H1 (cell line): ENCODE data around the gene GATAD2B. TPM values are rescaled to one million over a fixed set of nuclear protein-coding genes. Genes with fewer than 3 reads are reported as not detected.
A peak's percentile ranks its signal among the peaks of the same experiment; 100 is the strongest.

Experiments
- CTCF ChIA-PET: fragments of 300-600 bp; sonication (Branson Sonifier 250); formaldehyde crosslinking; loops from one replicate; lab custom pipeline; 2021; ENCODE audit not compliant: partially characterized antibody; lab: Charles Lee
- POLR2A ChIA-PET: fragments of 300-600 bp; sonication (Branson Sonifier 250); formaldehyde crosslinking; loops from one replicate; lab custom pipeline; 2021; ENCODE audit warnings: inconsistent platforms; ENCODE audit not compliant: partially characterized antibody; lab: Charles Lee
- DNase-seq, 2 experiments: peaks; one replicate each; pipeline versions ENCODE4 v3.0.0 to v3.0.0-alpha.2; 2010 to 2022; ENCODE audit warnings: low spot score in 2 of 2, low read depth in 1 of 2, mixed read lengths in 1 of 2
- FAIRE-seq: peaks from 2 replicates; lab custom pipeline; 2011; peaks lifted over from hg19 to GRCh38; lab: Jason Lieb, UNC
- H2AFZ ChIP-seq: 2 replicates; pipeline ENCODE4 v1.8.1; 2012; ENCODE audit warnings: low read length, inconsistent platforms
- H2AK5ac ChIP-seq: 2 replicates; pipeline ENCODE4 v1.6.1; 2013; ENCODE audit warnings: low read depth, low read length
- H2BK120ac ChIP-seq: replicated peaks from 2 replicates; pipeline ENCODE3; 2013; ENCODE audit warnings: low read depth, low read length, inconsistent platforms
- H2BK12ac ChIP-seq: 2 replicates; pipeline ENCODE4 v1.6.1; 2013; ENCODE audit warnings: low read depth, low read length
- H2BK15ac ChIP-seq: 2 replicates; pipeline ENCODE4 v1.6.1; 2013; ENCODE audit warnings: low read length
- H2BK20ac ChIP-seq: 2 replicates; pipeline ENCODE4 v1.6.1; 2013; ENCODE audit warnings: low read length
- H2BK5ac ChIP-seq: 2 replicates; pipeline ENCODE4 v1.6.1; 2013; ENCODE audit warnings: low read depth, low read length
- H3K14ac ChIP-seq: 2 replicates; pipeline ENCODE4 v1.6.1; 2013; ENCODE audit warnings: inconsistent platforms; ENCODE audit not compliant: insufficient read length
- H3K18ac ChIP-seq: 2 replicates; pipeline ENCODE4 v1.6.1; 2013; ENCODE audit warnings: low read length; ENCODE audit errors: extremely low read depth
- H3K23ac ChIP-seq: 2 replicates; pipeline ENCODE4 v1.6.1; 2013; ENCODE audit warnings: inconsistent platforms; ENCODE audit not compliant: insufficient read length
- H3K23me2 ChIP-seq: 2 replicates; pipeline ENCODE4 v1.6.1; 2013; ENCODE audit warnings: low read depth, low read length
- H3K27ac ChIP-seq: 2 replicates; pipeline ENCODE4 v1.6.1; 2011; ENCODE audit warnings: low read depth, low read length, inconsistent platforms
- H3K27me3 ChIP-seq, 4 experiments: replicated peaks in 1 of 4; 1 replicate in 1 of 4; 2 replicates in 3 of 4; pipeline versions ENCODE4 v1.6.1 to v1.8.1; 2011 to 2013; ENCODE audit warnings: low read length in 3 of 4, mild to moderate bottlenecking in 3 of 4, inconsistent platforms in 2 of 4, mixed read lengths in 2 of 4, moderate library complexity in 1 of 4; ENCODE audit not compliant: control insufficient read depth in 3 of 4, insufficient read depth in 3 of 4; ENCODE audit errors: extremely low read depth in 1 of 4
- H3K36me3 ChIP-seq, 4 experiments: 2 replicates each; pipeline versions ENCODE4 v1.6.1 to v1.8.1; 2011 to 2013; ENCODE audit warnings: mild to moderate bottlenecking in 4 of 4, low read length in 3 of 4, moderate library complexity in 2 of 4, control low read depth in 1 of 4, inconsistent platforms in 1 of 4; ENCODE audit not compliant: insufficient read depth in 4 of 4, control insufficient read depth in 2 of 4
- H3K4ac ChIP-seq: replicated peaks from 2 replicates; pipeline ENCODE3; 2013; ENCODE audit warnings: low read length, low read depth, mixed read lengths, inconsistent platforms; ENCODE audit not compliant: insufficient read length
- H3K4me1 ChIP-seq, 4 experiments: replicated peaks in 1 of 4; 1 replicate in 1 of 4; 2 replicates in 3 of 4; pipeline versions ENCODE4 v1.6.1 to v1.8.1; 2011 to 2013; ENCODE audit warnings: low read length in 3 of 4, inconsistent platforms in 2 of 4, mixed read lengths in 1 of 4; ENCODE audit not compliant: insufficient read depth in 4 of 4, control insufficient read depth in 3 of 4
- H3K4me2 ChIP-seq, 2 experiments: 2 replicates each; pipeline versions ENCODE4 v1.6.1 to v1.8.1; 2011 to 2013; ENCODE audit warnings: low read depth in 2 of 2, low read length in 2 of 2, control low read depth in 1 of 2, inconsistent platforms in 1 of 2, mild to moderate bottlenecking in 1 of 2; ENCODE audit not compliant: insufficient read depth in 1 of 2
- H3K4me3 ChIP-seq, 4 experiments: fragments of 200-600, 300-600 bp in 1 of 4; sonication (generic), shearing (Covaris generic), sonication (Bioruptor Twin) in 1 of 4; 2 replicates each; pipeline versions ENCODE4 v1.5.1 to v1.8.1; 2011 to 2016; ENCODE audit warnings: low read length in 4 of 4, low read depth in 3 of 4, control low read depth in 2 of 4, inconsistent platforms in 2 of 4, mild to moderate bottlenecking in 2 of 4, mixed read lengths in 1 of 4, moderate library complexity in 1 of 4; ENCODE audit not compliant: insufficient read depth in 2 of 4; ENCODE audit errors: extremely low read depth in 1 of 4
- H3K56ac ChIP-seq: replicated peaks from 2 replicates; pipeline ENCODE3; 2013; ENCODE audit warnings: low read depth, mild to moderate bottlenecking, mixed read lengths, low read length, inconsistent platforms; ENCODE audit not compliant: insufficient read length
- H3K79me1 ChIP-seq: 2 replicates; pipeline ENCODE4 v1.6.1; 2013; ENCODE audit warnings: low read depth, low read length, control low read depth
- H3K79me2 ChIP-seq, 2 experiments: 2 replicates each; pipeline versions ENCODE4 v1.6.1 to v1.8.1; 2012 to 2013; ENCODE audit warnings: low read length in 2 of 2, mild to moderate bottlenecking in 2 of 2, inconsistent platforms in 1 of 2; ENCODE audit not compliant: insufficient read depth in 2 of 2, control insufficient read depth in 1 of 2
- H3K9ac ChIP-seq, 4 experiments: replicated peaks in 1 of 4; 1 replicate in 1 of 4; 2 replicates in 3 of 4; pipeline versions ENCODE4 v1.6.1 to v1.8.1; 2011 to 2013; ENCODE audit warnings: low read depth in 3 of 4, low read length in 3 of 4, control low read depth in 2 of 4, mild to moderate bottlenecking in 2 of 4, moderate library complexity in 2 of 4, inconsistent platforms in 1 of 4; ENCODE audit errors: extremely low read depth in 1 of 4
- H3K9me3 ChIP-seq, 2 experiments: 2 replicates each; pipeline versions ENCODE4 v1.6.1 to v1.8.1; 2012 to 2013; ENCODE audit warnings: mild to moderate bottlenecking in 2 of 2, moderate library complexity in 2 of 2, control low read depth in 1 of 2, inconsistent platforms in 1 of 2, low read depth in 1 of 2, low read length in 1 of 2, mixed read lengths in 1 of 2; ENCODE audit not compliant: insufficient read depth in 2 of 2
- H4K20me1 ChIP-seq, 2 experiments: replicated peaks in 1 of 2; 2 replicates each; pipeline versions ENCODE3 to v1.8.1; 2011 to 2013; ENCODE audit warnings: inconsistent platforms in 2 of 2, low read length in 2 of 2, mild to moderate bottlenecking in 1 of 2; ENCODE audit not compliant: insufficient read depth in 2 of 2, control insufficient read depth in 1 of 2
- H4K5ac ChIP-seq: 2 replicates; pipeline ENCODE4 v1.6.1; 2013; ENCODE audit warnings: low read length, low read depth, mixed read lengths, inconsistent platforms; ENCODE audit not compliant: insufficient read length
- H4K8ac ChIP-seq: 2 replicates; pipeline ENCODE4 v1.8.0; 2013; ENCODE audit warnings: mild to moderate bottlenecking, moderate library complexity, low read length, inconsistent platforms; ENCODE audit not compliant: insufficient read depth; ENCODE audit errors: extremely low read depth
- H4K91ac ChIP-seq: replicated peaks from 2 replicates; pipeline ENCODE3; 2013; ENCODE audit warnings: low read length, mixed read lengths, inconsistent platforms; ENCODE audit not compliant: insufficient read length
- SIX5 ChIP-seq: IDR thresholded peaks from 2 replicates; pipeline ENCODE4 v1.6.1; 2011; ENCODE audit warnings: mild to moderate bottlenecking, low read depth, low read length
- WGBS, 2 experiments: shearing (Covaris generic) in 1 of 2; methylation state at CpG; one replicate each; pipeline versions ENCODE4 v1.1.6 to v1.1.7; 2013 to 2015; ENCODE audit warnings: low lambda C conversion rate in 2 of 2, mixed read lengths in 2 of 2, inconsistent platforms in 1 of 2, low coverage in 1 of 2, missing lambda C conversion rate in 1 of 2; ENCODE audit not compliant: insufficient replicate concordance in 2 of 2, insufficient coverage in 1 of 2, insufficient read length in 1 of 2; ENCODE audit errors: extremely low coverage in 1 of 2, missing lambda C conversion rate in 1 of 2; 5-methylcytosine and 5-hydroxymethylcytosine counted together
- polyA plus RNA-seq, 7 experiments: library from polyadenylated mRNA; depleted of rRNA in 3 of 7; stranded (reverse) in 5 of 7; unstranded in 2 of 7; fragments of >200 nt in 5 of 7; fragments of 200-250 nt in 2 of 7; gene quantifications; 1 replicate in 5 of 7; 2 replicates in 1 of 7; 4 replicates in 1 of 7; pipeline versions ENCODE4 v1.2.1 to v1.2.3, GENCODE V29; 2011 to 2013; ENCODE audit warnings: missing spikeins in 2 of 7, mixed read lengths in 2 of 7
- total RNA-seq: library from RNA; stranded (reverse); fragmentation: NEBNext Ultra II Directional; extraction: Animal tissue kit (Norgen Biotek cat#: 25700); gene quantifications from 2 replicates; pipeline ENCODE4 v1.2.1, GENCODE V29; 2021

The GATAD2B gene
- total and polyA plus RNA-seq, 2 of the 8 experiments (the other 6 are each of a cell fraction or from before 2014, with no cell fraction given): 8.4 to 39.1 TPM

DNA sequence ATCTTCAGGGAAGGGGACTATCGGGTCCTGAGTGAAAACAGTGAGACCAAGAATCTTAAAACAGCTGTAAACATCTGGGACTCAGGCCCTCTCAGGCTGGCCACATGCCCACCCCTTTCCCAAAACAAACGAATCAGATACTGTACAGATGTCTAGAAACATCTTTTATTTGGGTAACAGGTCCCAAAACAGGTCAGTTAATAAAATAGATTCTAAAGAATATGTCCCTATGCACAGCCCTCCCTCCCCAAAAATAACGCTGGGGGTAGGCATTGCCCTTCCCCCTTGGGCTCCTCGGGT lies 36.1 kb upstream of the GATAD2B start:
- Histone ChIP-seq H3K23me2 (peaks cover 25% of the 10 kb centered on the region), H3K4ac (no peak overlapping the region), H2BK5ac (no peak overlapping the region), H4K91ac (no peak overlapping the region), H2AK5ac (no peak overlapping the region), H3K18ac (no peak overlapping the region), H3K79me1 (peaks cover 27% of the 10 kb centered on the region), H3K27ac (no peak overlapping the region), H2BK20ac (no peak overlapping the region), H3K9ac (no peak overlapping the region), H4K5ac (no peak overlapping the region), H3K9me3 (no peaks in the 10 kb centered on the region), H3K36me3 (peaks cover 11 to 26% (median 19%) of the 10 kb centered on the region in 4 experiments), H3K4me3 (peak overlapping the region in 1 of 4 experiments; percentile 85; a peak in 2 of 8 replicates), H2AFZ (no peak overlapping the region), H3K14ac (no peak overlapping the region), H4K20me1 (peaks cover 9 to 12% of the 10 kb centered on the region in 2 experiments), H3K79me2 (peaks cover 36 to 67% of the 10 kb centered on the region in 2 experiments), H2BK15ac (no peak overlapping the region), H3K56ac (no peak overlapping the region), H3K4me2 (peak overlapping the region; percentile 52 to 89), H4K8ac (no peak overlapping the region), H2BK12ac (no peak overlapping the region), H3K27me3 (no peaks in the 10 kb centered on the region), H3K23ac (no peak overlapping the region), H2BK120ac (no peak overlapping the region), H3K4me1 (peaks cover 6 to 20% (median 12%) of the 10 kb centered on the region in 4 experiments)
- DNase-seq (no peak), FAIRE-seq (no peak)
- 59% methylated on average over 4 of the region's 4 CpGs; no CpG with 5 or more reads in 1 of the 2 experiments for WGBS, 2 experiments
- ChIA-PET POLR2A (interaction anchor here (0.6 to 15.7 kb wide), 13 partner anchors 12 to 324 kb away, joined by 3 to 454 read pairs (median 6); partner anchors contain the start of genes CHTOP, CREB3L4, DENND4B and GATAD2B), CTCF (interaction anchor here (0.5 to 6.4 kb wide), 3 partner anchors 14 to 185 kb away, joined by 3 to 31 read pairs (median 3); partner anchors contain the start of gene DENND4B)
- TF ChIP-seq SIX5: no peak
